HG02763 (cell line): Measurements from ENCODE around the gene MATN3.

ENCODE experiments used
- ATAC-seq: cut with Tn5 transposase; IDR thresholded peaks from one replicate; pipeline ENCODE4 v1.9.1; 2021; ENCODE audit warnings: mild to moderate bottlenecking, moderate library complexity; ENCODE audit not compliant: unreplicated experiment

MATN3 gene

DNA sequence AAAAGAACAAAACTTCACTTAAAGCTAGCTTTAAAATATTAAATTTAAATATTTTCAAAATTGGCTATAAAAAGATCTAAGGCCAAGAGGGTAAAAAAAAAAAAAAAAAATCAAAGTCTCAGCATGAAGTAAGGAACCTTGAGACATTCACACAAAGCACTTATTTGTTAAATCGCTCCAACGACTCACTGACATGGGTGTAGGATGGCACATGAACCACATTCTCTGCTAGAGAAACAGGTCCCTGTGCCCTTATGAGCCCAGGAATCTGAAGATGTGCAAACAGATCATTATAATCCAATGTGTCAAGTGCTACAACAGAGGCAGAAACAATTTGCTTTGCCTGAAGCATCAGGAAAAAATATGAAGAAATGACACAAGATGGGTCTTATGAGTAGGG is 25.2 kb upstream of the MATN3 start:
- ATAC-seq, result no peak

DNA sequence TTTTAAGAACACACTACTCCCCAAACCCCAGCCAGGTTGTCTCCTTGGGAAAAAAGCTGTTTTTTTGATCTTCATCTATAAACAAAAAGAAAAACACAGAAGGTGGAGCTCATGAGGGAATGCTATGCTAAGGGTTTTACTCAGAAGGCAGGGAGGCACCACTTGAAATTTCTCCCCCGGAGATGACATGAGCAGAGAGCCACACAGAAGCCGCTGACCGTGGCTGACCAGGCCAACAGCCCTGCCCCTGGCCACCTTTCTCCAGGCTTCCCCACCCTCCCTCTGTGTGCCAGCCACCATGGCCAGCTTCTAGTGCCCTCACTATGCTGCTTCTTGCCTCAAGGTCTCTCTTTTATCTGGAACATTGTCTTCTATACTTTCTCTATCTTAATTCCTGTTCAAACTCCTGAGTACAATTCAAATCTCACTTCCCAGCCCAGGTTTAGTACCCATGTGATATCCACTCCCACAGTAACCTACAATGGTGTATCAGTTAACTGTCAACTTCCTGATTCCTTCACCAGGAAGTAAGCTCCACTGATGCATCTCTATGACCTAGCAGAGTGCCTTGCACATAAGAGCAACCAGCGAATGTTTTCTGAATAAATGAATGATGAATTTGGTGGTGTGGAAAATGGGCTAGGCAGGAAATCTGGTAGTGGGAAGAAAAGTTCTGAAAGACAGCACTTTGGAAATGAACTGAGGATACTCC is 23.6 kb upstream of the MATN3 start:
- no peak for ATAC-seq

DNA sequence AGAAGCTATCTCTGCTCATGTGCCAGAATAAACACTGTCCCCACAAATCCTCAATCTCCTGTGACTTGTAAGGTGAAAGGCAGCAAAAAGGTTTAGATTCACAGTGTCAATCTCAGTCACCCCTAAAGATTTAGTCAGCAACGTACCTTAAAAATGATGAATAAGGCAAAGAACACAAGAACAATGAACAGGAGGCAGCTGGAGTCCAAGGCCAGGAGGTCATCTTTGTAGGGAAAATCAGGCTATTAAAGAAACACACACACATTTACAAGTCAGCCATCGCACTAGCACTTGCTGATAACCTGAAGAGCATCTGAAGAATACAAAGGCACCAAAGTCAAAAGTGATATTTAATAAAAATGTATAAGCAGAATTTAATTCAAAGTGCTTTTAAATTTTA is 22.4 kb upstream of the MATN3 start:
- no peak for ATAC-seq

DNA sequence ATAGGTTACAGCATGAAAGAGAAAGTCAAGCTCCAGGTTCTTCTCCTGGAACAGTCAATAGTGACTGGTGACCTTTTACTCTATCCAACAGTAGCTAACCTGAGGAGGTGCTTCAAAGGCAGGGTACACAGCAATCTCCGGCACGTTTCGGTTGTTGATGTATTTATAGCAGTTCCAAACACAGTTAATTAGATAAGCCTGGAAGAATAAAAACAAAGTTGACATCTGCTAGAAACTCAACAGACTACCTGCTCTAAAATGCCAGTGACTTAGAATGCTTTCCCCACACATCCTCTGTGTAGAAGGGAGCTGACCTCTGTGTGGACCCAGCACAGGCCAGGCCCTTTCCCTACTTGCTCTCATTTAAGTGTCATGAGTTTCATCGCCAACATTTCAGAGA is 21.8 kb upstream of the MATN3 start:
- no peak for ATAC-seq

DNA sequence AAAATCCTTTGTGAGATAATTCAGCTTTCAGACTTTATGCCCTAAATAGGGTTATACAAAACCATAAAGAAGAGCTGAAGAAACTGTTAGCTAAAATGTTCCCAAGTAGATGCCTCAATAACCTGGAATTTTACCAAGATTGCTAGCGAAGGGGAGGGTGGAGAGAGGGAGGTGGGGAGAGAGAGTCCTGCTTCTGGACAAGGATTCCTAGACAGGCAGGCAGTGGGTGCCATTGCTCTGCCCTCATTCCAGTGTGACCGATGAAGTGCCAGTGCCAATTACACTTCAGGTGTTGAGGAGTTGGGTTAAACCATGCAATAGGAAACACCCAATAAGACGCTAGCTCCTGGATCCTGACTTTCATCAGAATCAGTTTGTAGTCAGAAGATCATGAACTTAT is 20.9 kb upstream of the MATN3 start:
- ATAC-seq, result no peak

DNA sequence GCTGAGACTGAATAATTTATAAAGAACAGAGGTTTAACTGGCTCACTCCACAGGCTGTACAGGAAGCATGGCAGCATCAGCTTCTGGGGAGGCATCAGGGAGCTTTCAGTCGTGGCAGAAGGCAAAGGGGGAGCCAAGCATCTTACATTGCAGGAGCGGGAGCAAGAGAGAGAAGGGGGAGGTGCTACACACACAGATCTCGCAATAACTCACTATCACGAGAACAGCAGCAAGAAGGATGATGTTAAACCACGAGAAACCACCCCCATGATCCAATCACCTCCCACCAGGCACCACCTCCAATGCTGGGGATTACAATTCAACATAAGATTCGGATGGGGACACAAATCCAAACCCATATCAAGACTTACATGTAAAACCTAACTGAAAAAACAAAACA is 17.8 kb upstream of the MATN3 start:
- ATAC-seq, result no peak

DNA sequence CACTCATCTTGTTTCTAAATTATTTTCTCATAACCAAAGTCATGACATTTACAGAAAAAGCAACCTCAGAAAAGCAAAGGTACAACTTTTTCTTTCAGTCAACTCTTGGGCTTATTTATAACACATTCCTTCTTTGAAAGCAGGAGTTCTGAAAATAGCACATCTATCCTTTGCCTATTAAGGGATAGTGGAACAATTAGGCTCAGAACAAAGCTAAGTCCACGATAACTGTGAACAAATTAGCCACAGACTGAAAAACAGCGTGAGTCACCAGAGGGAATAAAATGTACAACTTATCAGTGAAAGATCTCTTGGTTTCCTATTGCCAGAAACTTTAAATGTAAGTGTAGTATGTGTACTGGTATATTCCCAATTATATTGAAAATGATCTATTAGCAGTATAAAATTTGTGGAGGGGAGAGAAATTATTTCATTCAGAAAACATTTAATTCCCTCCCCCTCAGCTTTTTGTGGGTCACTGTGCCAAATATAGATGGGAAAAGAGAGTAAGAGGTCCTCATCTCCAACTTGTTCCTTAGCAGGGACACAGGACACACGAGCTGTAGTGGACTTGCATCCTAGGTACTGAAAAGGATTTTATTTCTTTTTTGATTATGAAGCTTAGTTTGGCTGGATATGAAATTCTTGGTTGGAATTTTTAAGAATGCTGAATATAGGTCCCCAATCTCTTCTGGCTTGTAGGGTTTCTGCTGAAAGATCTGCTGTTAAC is 15.4 kb upstream of the MATN3 start:
- ATAC-seq, result no peak

DNA sequence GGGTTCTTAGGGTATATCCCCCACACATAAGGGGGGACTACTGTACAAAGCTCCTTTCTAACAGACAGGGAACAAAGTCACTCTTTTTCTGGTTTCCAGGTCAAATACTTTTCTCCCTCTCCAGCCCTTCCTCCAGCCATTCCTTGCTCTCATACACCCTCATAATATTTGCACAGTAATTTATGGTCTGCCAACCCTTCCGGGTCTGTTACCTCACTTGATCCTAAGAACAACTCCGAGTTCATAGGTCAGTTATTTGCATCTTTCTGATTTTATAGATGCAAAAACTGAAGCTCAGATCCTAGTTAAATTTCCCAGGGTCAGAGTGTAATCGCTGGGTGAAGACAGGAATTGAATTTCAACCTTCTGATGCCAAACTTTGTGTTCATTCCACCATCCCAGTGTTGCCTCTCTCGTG is 14.8 kb upstream of the MATN3 start:
- no peak for ATAC-seq

DNA sequence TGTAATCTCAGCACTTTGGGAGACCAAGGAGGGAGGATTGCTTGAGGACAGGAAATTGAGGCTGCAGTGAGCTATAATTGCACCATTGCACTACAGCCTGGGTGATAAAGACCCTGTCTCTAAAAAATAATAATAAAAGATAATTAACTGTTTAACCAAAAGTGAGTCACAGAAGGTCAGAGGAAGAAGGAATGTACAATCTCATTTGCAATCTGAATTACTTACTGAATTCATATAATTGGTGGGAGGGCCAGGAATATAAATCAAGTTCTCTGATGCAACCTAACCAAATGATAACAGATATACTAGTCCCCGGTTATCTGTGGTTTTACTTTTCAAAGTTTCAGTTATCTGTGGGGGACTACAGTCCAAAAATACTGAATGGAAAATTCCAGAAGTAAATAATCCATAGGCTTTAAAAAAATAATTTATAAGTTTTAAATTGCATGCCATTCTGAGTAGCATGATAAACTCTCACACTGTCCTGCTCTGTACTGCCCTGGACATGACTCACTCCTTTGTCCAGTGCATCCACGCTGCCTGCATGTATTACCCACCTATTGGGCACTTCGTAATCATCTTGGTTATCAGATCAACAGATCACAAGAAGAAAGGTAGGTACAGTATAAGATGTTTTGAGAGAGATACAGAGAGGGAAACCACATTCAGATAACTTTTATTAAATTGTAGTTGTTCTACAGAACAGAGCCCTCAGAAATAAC is 12.8 kb upstream of the MATN3 start:
- no peak for ATAC-seq

DNA sequence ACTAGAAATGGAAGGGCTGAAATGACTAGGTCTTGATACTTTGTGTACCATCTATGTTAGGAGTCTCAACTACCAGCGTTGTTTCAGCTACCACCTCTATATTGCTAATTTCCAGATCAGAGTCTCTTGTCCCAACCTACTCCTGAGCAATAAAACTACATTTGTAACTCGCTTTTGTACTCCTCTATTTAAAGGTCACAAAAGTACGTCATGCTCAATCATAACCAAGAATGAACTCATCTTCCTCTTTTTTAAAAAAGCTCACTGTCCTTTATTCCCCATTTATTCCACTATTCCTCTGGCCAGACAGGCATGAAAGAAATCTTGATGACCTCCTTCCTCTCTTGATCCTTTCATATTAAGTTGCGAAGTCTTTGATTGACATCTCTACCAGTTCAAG is 11.2 kb upstream of the MATN3 start:
- ATAC-seq, result no peak

DNA sequence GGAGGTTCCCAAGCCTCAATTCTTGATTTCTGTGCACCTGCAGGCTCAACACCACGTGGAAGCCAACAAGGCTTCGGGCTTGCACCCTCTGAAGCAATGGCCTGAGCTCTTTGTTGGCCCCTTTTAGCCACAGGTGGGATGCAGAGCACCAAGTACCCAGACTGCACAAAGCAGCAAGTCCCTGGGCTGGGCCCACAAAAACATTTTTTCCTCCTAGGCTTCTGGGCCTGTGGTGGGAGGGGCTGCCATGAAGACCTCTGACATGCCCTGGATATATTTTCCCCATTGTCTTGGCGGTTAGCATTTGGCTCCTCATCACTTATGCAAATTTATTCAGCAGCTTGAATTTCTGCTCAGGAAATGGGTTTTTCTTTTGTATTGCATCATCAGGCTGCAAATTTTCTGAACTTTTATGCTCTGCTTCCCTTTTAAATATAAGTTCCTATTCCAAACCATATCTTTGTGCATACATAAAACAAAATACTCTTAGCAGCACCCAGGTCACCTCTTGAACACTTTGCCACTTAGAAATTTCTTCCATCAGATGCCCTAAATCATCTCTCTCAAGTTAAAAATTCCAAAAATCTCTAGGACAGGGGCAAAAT is 9.0 kb upstream of the MATN3 start:
- no peak for ATAC-seq

DNA sequence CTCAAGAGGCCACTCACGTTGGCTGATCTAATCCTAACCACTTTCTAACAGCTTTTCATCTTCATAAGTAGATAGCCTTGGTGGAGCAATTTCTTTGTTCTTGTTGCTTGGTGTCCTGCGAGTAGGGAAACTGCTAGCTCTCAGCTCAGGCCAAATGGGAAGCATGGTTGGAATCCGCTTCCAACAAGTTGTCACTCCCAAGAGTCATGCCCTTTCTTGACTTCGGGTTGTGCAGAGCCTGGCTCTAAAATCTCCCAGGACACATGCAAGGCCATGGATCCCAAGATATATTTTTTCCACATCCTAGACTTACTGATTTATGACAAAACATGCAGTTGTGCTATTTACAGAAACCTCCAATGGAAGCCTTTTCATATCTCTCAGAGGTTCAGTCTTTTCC is 7.3 kb upstream of the MATN3 start:
- ATAC-seq, result no peak

DNA sequence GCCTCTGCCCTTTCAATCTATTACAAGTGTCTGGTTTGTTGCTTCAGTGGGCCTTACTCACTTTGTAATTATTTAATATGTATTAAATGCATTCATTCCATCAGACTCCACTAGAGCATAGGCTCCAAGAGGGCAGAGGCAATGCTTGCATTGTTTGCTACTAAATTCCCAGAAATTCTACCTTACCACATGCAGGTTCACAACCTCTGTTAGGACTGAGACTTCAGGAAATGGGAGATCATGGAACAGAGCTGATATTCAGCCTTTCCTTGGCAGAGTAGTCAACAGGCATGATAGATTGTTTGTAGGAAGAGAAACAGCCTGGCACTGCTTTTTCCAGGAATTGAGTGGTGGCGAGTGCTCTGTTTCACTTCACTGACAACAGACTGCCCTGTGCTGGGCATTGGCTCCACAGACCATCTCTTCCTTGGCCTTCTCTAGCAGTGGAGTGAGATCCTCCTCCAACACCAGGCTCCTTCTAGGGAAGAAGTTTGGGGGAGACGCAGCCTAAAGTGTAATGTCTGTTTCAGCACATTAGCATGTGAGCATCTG is 6.2 kb upstream of the MATN3 start:
- no peak for ATAC-seq

DNA sequence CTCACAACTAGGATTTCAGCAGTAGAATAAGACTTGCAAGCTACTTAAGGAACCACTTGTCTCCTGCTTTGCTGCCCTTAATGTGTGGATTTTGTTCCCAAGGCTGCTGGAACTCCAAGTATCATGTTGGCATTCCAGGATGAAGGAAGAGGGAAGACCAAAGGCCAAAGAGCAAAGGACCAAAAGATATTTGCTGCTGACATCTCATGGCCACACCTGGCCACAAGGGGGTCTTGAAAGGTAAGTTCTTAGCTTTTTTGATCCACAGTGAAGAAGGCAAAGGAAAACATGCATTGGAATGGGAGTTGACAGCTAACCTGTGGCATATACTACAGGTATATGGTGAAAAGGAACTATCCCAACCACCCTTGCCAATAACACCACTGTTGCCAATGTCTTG is 3.9 kb upstream of the MATN3 start:
- no peak for ATAC-seq

DNA sequence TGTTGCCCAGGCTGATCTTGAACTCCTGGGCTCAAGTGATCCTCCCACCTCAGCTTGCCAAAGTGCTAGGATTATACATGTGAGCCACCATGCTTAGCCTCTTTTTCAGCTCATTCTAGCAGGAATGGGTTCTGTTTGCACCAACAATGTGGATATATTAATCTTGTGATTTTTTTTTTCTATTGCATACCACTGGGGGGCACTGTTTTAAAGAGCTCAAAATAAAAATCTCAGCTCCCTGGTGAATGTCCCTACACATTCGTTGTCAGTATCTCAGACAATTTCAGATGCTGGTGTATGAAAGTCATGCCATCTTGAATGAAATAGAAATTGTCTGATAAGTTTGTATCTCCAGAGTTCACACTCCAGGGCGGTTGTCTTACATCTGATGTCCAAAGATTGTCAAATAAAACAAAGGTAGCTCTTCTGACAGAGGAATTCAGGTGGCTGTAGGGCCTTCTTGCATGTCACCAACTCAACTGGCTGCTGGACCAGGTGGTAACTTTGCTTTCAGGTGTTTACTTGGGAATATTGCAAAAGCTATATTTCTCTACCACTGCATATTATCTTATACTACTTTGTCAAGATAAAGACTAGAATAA is 3.1 kb upstream of the MATN3 start:
- no peak for ATAC-seq

DNA sequence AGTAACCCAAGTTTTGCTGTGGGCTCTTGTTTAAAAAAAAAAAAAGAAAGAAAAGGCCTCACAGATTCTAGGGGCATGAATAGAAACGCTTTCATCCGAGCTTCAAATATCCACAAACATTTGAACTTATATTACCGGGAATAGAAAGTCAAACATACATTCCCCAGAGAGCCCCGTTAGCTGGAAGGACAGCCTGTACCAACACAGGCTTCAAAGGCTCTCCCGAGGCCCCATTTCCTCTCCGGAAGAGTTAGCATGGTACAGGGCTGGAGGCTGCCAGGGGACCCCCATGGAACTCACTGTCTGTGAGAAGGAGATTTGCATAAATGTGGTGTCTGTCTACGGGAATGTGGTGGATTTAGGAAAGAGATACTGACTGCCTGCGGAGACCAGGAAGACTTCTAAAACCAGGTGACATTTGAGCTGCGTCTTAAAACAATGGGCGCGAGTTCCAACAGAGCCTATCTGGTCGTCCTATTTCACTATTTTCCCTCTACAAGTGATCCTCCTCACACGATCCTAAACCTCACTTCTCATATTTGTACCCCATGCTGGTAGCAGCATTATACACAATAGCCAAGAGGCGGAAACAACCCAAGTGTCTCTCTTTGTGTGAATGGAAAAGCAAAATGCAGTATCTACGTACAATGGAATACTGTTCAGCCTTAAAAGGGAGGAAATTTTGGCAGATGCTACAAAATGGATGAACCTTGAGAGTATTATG is 820 bp upstream of the MATN3 start:
- no peak for ATAC-seq

DNA sequence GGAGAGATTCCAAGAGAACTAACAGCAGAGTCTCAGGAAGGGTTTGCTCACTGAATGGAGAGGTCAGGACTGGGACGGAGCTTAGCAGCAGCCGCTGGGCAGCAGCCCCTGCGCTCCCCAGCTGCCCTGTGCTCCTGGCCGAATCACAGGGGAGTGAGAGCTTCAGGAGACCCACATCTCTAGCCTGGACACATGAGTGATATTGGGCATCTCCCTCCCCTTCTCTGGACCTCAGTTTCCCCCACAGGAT is 511 bp downstream of the MATN3 start:
- no peak for ATAC-seq

DNA sequence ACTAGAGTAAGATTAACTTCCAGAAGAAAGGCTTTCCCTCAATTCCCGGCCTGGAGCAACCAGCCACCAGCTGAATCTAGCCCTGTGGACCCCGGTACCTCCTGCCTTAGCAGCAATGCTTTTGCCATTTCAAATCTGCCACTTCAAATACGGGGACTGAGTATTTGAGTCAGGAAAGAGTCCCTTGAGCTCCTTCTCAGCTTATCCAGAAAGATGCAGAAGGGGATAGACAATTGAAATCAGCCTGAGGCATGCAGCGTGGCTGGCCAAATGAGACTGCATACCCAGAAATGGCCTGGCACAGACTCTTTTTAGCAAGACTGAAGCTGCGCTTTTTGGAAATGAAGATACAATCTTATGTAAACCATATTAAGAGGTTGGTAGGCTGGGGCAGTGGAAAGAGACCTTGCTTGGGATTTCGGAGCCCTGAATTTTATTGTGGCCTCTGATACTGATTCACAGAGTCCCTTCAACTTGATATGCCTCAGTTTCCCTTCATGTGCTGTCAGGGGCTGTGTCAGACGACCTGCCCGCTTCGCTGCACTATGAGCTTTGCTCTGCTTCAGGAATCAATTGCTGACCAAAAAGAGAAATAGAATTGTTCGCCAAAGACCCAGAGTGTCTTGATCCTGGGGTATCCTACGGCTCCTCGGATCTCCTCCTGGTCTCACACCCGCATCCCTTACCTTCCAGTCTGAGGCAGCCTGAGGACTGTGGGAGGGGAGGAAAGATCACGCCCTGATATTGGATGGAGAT is 1.0 kb downstream of the MATN3 start:
- no peak for ATAC-seq

DNA sequence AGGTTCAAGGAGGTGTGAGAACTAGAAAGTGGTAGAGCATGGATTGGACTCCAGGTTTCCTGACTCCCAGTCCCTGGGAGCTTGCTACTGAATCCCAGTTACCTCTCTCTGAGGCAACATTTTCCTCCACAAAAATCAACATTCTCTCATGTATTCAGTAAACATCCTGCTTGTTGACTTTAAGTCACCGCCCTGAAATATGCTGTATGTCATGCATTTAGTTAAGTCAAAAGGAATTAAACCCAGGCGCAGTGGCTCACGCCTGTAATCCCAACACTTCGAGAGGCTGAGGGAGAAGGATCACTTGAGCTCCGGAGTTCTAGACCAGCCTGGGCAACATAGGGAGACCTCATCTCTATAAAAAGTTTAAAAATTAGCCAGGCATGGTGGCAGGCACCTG is 3.8 kb downstream of the MATN3 start:
- ATAC-seq, result no peak

DNA sequence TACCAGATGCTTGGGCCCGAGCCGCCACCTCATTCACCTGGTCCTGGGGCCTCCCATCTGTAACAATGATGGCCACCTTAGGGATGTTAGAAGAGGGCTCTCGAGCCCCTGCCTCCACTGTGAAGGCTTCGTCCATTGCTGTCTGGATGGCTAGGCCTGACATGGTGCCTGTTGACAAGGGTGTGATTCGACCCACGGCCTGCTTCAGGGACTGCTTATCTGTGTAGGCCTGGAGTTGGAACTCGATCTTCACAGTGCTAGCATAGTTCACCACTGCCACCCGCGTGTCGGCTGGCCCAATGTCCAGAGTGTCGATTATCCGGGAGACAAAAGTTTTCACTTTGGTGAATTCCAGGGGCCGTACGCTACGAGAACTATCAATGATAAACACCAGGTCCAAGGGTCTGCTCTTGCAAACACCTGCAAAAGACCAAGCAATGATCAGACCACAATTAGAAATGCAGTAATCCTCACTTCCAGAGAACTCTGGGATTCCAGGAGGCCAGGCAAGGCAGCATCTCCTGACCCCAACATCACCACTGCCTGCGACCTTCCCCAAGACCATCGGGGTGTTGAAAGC is 6.5 kb downstream of the MATN3 start:
- ATAC-seq, result no peak
